ENCODE data around the gene PHOSPHO1.

Gene PHOSPHO1

GRCh38 chr17:49217651-49218413, 12.8 kb downstream of the PHOSPHO1 start:
- no peak for FAIRE-seq

GRCh38 chr17:49216953-49217650, 13.5 kb downstream of the PHOSPHO1 start:
- FAIRE-seq = no peak

GRCh38 chr17:49216482-49216881, 14.1 kb downstream of the PHOSPHO1 start:
- FAIRE-seq = no peak

GRCh38 chr17:49214676-49215360, 15.8 kb downstream of the PHOSPHO1 start:
- no peak for FAIRE-seq

GRCh38 chr17:49213847-49214246, 16.7 kb downstream of the PHOSPHO1 start:
- FAIRE-seq = no peak

- no peak for FAIRE-seq
These were observed 17.2 kb downstream of the PHOSPHO1 start for GRCh38 chr17:49213399-49213798.

GRCh38 chr17:49210158-49211029, 20.2 kb downstream of the PHOSPHO1 start, which contains the start of the genes ABI3 and GNGT2:
ABI3 (plus strand) TSS chr17:49210707; CDS start chr17:49210725, 18 bp downstream.
GNGT2 (minus strand) TSS chr17:49210574; CDS start chr17:49207422, 3,152 bp downstream.
- no peak for FAIRE-seq

GRCh38 chr17:49209061-49209571, 21.5 kb downstream of the PHOSPHO1 start:
- FAIRE-seq = no peak

- FAIRE-seq = no peak
These were observed 26.1 kb downstream of the PHOSPHO1 start for GRCh38 chr17:49204516-49204915.

GRCh38 chr17:49203796-49204195, 26.8 kb downstream of the PHOSPHO1 start:
- no peak for FAIRE-seq

GRCh38 chr17:49201481-49201927, 29.1 kb downstream of the PHOSPHO1 start:
- FAIRE-seq = no peak

- FAIRE-seq = no peak
These were observed 30.0 kb downstream of the PHOSPHO1 start for GRCh38 chr17:49200423-49201083.

GRCh38 chr17:49198211-49198610, 32.4 kb downstream of the PHOSPHO1 start:
- no peak for FAIRE-seq

- FAIRE-seq = no peak
These were observed 33.1 kb downstream of the PHOSPHO1 start for GRCh38 chr17:49197346-49197998.

- no peak for FAIRE-seq
These were observed 34.1 kb downstream of the PHOSPHO1 start for GRCh38 chr17:49196520-49196919.

GRCh38 chr17:49195751-49196150, 34.8 kb downstream of the PHOSPHO1 start:
- FAIRE-seq = no peak

GRCh38 chr17:49194297-49194607, 36.3 kb downstream of the PHOSPHO1 start:
- FAIRE-seq = no peak

- no peak for FAIRE-seq
These were observed 36.9 kb downstream of the PHOSPHO1 start for GRCh38 chr17:49193513-49194296.

GRCh38 chr17:49191917-49192741, 38.5 kb downstream of the PHOSPHO1 start:
- no peak for FAIRE-seq
